GM18858 (cell line): ENCODE results near the gene RPS2.

Source experiments
- ATAC-seq: cut with Tn5 transposase; IDR thresholded peaks from one replicate; pipeline ENCODE4 v1.9.1; 2021; ENCODE audit not compliant: unreplicated experiment

Gene RPS2

GRCh38 chr16:1982991-1983543 is 18.4 kb upstream of the RPS2 start:
- ATAC-seq, result no peak

- no peak for ATAC-seq
Observed at GRCh38 chr16:1982013-1982433, 17.4 kb upstream of the RPS2 start.

GRCh38 chr16:1981398-1981836 is 16.8 kb upstream of the RPS2 start, which contains the start of gene NOXO1:
Gene NOXO1, minus strand, starts transcription at chr16:1981469. Its CDS starts 290 bp downstream, at chr16:1981179.
- no peak for ATAC-seq

GRCh38 chr16:1980770-1981087 is 16.1 kb upstream of the RPS2 start:
- no peak for ATAC-seq

DNA sequence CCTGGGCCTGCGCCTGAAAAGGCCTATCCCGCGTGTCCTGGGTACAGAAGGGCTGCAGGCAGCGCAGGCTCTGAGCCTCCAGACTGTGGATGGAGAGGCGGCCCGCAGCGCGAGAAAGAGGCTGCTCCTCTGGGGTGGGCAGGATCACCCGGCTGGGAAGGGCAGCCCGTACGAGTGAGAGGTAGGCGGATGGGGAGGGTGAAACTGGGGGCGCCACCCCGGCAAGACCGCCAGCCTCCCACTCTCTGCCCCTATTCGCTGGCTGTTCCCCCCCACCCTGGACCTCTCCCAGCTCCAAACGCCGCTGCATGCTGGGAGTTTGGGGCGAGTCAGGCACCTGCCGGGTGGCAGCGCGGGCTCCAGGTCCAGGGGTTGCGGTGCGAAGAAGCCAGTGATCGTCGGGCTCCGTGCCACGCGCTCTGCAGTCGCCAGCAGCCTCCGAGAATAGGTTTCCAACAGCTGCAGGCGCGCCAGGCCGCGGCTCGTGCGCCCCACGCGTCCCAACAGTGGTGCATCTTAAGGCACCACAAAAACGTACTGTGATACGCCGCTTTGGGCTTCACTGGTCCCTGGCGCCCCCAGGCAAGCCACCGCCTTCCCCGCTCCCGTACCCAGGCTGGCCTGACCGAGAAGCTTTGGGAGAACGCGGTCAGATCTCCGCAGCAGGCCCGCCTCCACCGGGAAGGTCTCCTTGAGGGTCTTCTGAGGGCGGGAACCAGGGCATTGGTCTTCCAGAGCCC is 15.6 kb upstream of the RPS2 start:
- no peak for ATAC-seq

- no peak for ATAC-seq
Observed at GRCh38 chr16:1979271-1980029, 14.8 kb upstream of the RPS2 start.

DNA sequence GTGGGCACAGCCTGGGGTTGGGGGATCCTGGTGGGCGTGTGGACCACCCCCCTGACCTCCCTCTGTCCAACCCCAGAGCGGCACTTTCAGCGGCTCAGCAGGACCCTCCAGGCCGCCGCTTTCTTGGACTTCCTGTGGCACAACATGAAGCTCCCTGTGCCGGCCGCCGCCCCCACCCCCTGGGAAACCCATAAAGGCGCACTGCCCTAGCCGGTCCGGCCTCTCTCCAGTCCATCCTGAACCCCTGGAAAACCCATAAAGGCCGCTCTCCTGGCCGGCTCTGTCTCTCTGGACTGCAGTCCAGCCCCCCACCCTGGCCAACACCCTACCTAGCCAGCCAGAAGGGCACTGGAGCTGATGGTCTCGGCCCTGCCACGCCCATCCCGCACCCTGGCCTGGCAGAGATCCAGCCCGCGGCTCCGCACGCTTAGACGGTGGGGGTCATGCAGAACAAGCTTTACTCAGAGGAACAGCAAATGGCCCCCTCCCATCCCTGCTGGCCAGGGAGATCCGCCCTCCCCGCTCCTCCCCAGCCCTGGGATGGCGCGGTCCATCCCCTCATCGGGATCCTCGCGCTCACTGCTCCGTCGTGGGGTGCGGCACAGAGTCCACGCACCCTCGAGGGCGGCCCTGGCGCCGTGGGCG is 14.0 kb upstream of the RPS2 start:
- no peak for ATAC-seq

DNA sequence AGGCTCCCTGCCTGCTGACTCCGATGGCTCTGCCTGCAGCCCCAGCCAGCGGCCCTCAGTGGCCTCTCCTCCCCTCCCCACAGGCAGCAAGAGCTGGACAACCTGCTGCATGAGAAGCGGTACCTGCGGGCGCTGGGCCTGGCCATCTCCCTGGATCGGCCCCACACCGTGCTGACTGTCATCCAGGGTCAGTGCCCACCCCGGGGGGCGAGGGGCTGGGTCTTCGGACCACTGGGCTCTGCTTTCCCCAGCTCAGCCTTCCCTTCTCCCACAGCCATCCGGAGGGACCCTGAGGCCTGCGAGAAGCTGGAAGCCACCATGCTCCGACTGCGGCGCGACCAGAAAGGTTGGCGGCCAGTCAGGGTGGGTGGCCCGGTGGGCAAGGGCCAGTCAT is 13.2 kb upstream of the RPS2 start:
- no peak for ATAC-seq

GRCh38 chr16:1976951-1977874 is 12.6 kb upstream of the RPS2 start:
- ATAC-seq, result no peak

DNA sequence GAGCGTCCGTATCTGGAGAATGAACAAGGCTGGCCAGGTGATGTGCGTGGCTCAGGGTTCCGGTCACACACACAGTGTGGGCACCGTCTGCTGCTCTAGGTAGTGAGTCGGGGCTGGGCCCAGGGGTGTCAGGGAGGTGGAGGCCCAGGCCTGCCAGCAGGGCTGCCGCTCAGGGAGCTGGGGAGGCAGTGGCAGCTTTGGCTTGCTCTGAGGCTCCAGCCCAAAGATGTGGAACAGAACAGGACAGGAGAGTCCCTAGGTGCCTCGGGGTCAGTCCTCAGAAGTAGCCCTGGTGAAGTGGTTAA is 11.5 kb upstream of the RPS2 start:
- ATAC-seq, result no peak

- ATAC-seq, result no peak
Observed at GRCh38 chr16:1975432-1976215, 11.0 kb upstream of the RPS2 start.

DNA sequence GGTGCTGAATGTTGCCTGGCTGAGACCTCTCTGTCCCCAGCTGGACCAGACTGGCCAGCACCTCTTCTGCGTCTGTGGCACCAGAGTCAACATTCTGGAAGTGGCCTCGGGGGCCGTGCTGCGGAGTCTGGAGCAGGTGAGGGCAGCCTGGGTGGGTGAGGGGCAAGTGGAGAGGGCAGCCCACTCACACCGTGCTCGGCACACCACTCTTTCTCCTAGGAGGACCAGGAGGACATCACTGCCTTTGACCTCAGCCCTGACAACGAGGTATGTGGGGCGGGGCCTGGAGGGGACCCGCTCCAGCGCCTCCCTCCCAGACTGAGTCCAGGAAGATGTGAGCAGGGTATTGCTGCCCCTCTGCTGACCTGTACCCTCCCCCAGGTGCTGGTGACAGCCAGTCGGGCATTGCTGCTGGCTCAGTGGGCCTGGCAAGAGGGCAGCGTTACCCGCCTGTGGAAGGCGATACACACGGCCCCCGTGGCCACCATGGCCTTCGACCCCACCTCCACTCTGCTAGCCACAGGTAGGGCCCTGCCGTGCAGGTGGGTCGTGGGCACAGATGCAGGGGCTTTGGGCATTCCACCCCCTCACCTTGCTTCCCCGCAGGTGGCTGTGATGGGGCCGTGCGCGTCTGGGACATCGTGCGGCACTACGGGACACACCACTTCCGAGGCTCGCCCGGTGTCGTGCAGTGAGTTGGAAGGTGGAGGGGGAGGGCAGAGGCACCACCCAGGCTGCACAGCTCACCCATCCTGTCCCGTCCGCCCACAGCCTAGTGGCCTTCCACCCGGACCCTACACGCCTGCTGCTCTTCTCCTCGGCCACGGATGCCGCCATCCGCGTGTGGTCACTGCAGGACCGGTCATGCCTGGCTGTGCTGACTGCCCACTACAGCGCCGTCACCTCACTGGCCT is 9.8 kb upstream of the RPS2 start:
- no peak for ATAC-seq

- no peak for ATAC-seq
Observed at GRCh38 chr16:1973461-1974156, 9.0 kb upstream of the RPS2 start.

DNA sequence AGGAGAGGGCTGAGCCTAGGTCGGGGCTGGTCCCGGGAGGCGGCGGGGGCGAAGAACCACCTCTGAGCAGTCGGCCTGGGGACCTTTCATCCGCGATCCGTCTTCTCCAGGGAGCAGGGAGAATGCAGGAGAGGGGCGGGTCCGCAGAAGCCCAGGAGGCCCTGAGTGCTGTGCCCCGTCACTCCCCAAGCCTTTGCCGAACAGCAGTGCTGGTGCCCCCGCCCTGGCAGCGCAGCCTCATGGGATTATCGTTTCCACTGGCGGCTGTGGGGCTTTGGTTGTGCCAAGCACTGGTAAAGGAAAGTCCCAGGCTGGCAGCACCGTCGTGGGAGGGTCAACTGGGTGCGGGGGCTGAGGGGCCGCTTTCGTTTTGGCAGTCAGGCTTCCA is 7.9 kb upstream of the RPS2 start:
- ATAC-seq, result no peak

DNA sequence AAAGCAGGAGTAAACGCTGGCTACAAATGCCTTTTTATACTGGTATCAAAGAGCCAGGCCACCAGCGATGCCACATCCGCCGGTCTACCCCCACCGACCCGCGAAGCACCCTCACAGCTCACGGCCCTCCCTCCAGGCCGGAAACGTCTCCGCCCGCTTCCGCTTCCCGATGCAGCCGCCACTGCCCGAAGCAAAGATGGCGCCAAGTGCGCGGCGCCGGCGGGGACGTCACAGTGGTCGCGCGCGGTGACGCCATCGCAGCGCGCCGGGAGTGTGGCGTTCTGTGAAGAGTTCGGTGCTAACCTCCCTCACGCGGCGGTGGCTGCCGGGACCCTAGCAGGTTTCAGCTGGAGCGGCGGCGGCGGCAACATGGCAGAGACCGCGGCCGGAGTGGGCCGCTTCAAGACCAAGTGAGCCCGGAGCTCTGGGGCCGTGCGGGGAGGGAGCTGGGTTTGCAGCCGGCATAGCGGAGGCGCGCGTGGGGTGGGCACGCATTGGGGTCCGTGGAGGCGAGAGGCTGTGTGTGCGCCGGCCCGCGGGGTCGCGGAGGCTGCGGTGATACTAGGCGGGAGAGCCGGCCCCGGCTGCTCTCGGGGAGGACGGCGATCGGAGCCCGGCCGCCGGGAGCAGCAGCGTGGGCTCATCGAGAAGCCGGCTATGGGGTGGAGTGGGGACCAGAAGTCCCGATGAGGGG is 7.3 kb upstream of the RPS2 start, which contains the start of gene TBL3:
TBL3 (plus strand) TSS at position 258 of the 694 bp plus-strand sequence; CDS start at position 370, 112 bp downstream.
- ATAC-seq, result peak; percentile 64

GRCh38 chr16:1968146-1968953 is 3.7 kb upstream of the RPS2 start:
- no peak for ATAC-seq

- no peak for ATAC-seq
Observed at GRCh38 chr16:1966460-1966859, 1.8 kb upstream of the RPS2 start, which contains the start of gene RNF151. Gene RNF151, plus strand, starts transcription at chr16:1966856. Its CDS starts 26 bp downstream, at chr16:1966882.
